NCI-H446 (cell line): ENCODE measurements around the gene TGM4.
A peak's percentile ranks its signal among the peaks of the same experiment; 100 is the strongest.

Experiments used
- DNase-seq, 2 experiments: peaks; one replicate each; lab custom pipeline; 2025; lab: John Stamatoyannopoulos, UW

The TGM4 gene

GRCh38 chr3:44880284-44880683 is 5.9 kb downstream of the TGM4 start:
- DNase-seq: no peak

- no peak for DNase-seq
Measured at GRCh38 chr3:44883213-44883955, 9.0 kb downstream of the TGM4 start.

- no peak for DNase-seq
Measured at GRCh38 chr3:44883999-44884431, 9.6 kb downstream of the TGM4 start.

GRCh38 chr3:44885618-44886017 is 11.2 kb downstream of the TGM4 start:
- peak; percentile 6 to 58 for DNase-seq

GRCh38 chr3:44886561-44886960 is 12.2 kb downstream of the TGM4 start:
- no peak for DNase-seq

GRCh38 chr3:44887101-44887500 is 12.7 kb downstream of the TGM4 start:
- DNase-seq: no peak

GRCh38 chr3:44890258-44890657 is 15.8 kb downstream of the TGM4 start:
- DNase-seq: no peak

GRCh38 chr3:44890852-44891251 is 16.4 kb downstream of the TGM4 start:
- no peak for DNase-seq

GRCh38 chr3:44892689-44893088 is 18.3 kb downstream of the TGM4 start:
- no peak for DNase-seq

- no peak for DNase-seq
Measured at GRCh38 chr3:44893097-44893496, 18.7 kb downstream of the TGM4 start.

- DNase-seq: no peak
Measured at GRCh38 chr3:44894485-44894884, 20.1 kb downstream of the TGM4 start.

- no peak for DNase-seq
Measured at GRCh38 chr3:44896440-44896839, 22.0 kb downstream of the TGM4 start.

- no peak for DNase-seq
Measured at GRCh38 chr3:44899683-44900367, 25.4 kb downstream of the TGM4 start.

- DNase-seq: no peak
Measured at GRCh38 chr3:44902628-44903027, 28.2 kb downstream of the TGM4 start.

GRCh38 chr3:44903314-44903713 is 28.9 kb downstream of the TGM4 start:
- DNase-seq: no peak

GRCh38 chr3:44903751-44904150 is 29.3 kb downstream of the TGM4 start:
- DNase-seq: no peak

GRCh38 chr3:44905446-44906157 is 31.2 kb downstream of the TGM4 start:
- DNase-seq: no peak

GRCh38 chr3:44906997-44907396 is 32.6 kb downstream of the TGM4 start:
- DNase-seq: no peak

- no peak for DNase-seq
Measured at GRCh38 chr3:44907612-44908011, 33.2 kb downstream of the TGM4 start.

GRCh38 chr3:44909063-44909462 is 34.7 kb downstream of the TGM4 start:
- no peak for DNase-seq

- no peak for DNase-seq
Measured at GRCh38 chr3:44910693-44911092, 36.3 kb downstream of the TGM4 start.

GRCh38 chr3:44913868-44914468 is 39.6 kb downstream of the TGM4 start:
- DNase-seq: peak; percentile 19 to 55

- no peak for DNase-seq
Measured at GRCh38 chr3:44914936-44915335, 40.5 kb downstream of the TGM4 start.
